Measurements from ENCODE around the gene KRABD2.
A peak's percentile ranks its signal among the peaks of the same experiment; 100 is the strongest.
"Not testable (repeated sequence)": the region's sequence is repeated elsewhere in the genome, so short reads cannot be mapped to it uniquely, and the experiment has no call there.

Gene KRABD2

GRCh38 chr17:8393470-8394231 lies 17.1 kb upstream of the KRABD2 start:
- DNase-seq: no peak
- in situ Hi-C loops (cut with MboI; ENCODE audit: low pct_unique_long_range_greater_than_20kb, low sequenced_read_pairs): no loop called here

- DNase-seq: no peak
- in situ Hi-C loops (cut with MboI; ENCODE audit: low pct_unique_long_range_greater_than_20kb, low sequenced_read_pairs): no loop called here
Observed at GRCh38 chr17:8392674-8393469, 16.4 kb upstream of the KRABD2 start.

- in situ Hi-C loops (cut with MboI; ENCODE audit: low pct_unique_long_range_greater_than_20kb, low sequenced_read_pairs): no loop called here
- DNase-seq: no peak
Observed at GRCh38 chr17:8392274-8392673, 15.8 kb upstream of the KRABD2 start.

DNA sequence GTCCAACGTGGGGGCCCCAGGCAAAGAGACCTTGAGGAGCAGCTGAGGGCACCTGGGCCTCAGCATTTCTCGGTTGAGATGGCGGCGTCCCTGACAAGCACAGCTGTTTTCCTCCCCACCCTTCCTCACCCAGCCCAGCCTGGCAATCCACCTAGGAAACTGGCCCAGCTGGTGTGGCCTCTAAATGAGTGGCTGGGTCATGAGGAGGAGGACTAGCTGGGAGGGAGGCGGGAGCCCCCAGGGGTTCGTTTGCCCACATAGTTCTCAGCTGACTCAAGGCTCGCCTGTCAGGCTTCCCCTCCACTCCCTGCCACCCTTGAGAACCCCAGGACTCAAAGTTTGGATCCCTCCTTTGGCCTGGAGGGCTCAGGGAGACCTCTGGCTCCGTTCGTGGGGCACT lies 15.2 kb upstream of the KRABD2 start:
- in situ Hi-C loops (cut with MboI; ENCODE audit: low pct_unique_long_range_greater_than_20kb, low sequenced_read_pairs): no loop called here
- no peak for DNase-seq

GRCh38 chr17:8387914-8388651 lies 11.6 kb upstream of the KRABD2 start:
- no peak for DNase-seq
- in situ Hi-C loops (cut with MboI; ENCODE audit: low pct_unique_long_range_greater_than_20kb, low sequenced_read_pairs): no loop called here

DNA sequence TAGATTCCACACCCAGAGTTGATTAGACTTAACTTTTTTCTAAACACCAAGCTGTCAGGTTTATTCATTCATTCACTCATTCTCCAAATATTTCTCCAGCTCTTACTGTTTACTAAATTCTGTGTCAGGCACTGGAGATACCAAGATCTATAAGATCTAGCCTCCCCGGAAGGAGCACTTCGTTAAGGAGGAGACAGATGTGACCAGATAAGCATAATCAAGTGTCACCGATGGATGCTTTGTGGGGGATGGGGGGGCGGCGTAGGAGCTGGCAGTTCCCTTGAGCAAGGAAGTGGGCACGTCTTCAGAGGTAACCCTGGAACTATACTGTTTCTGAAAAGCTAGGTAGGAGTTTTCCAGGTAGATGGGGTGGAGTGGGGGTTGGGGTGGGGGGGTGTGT lies 10.3 kb upstream of the KRABD2 start:
- in situ Hi-C loops (cut with MboI; ENCODE audit: low pct_unique_long_range_greater_than_20kb, low sequenced_read_pairs): no loop called here

GRCh38 chr17:8384801-8385378 lies 8.4 kb upstream of the KRABD2 start:
- no peak for DNase-seq
- in situ Hi-C loops (cut with MboI; ENCODE audit: low pct_unique_long_range_greater_than_20kb, low sequenced_read_pairs): no loop called here

More for the DNA sequence above, 10.3 kb upstream of the KRABD2 start:
- peak; percentile 48 for DNase-seq

GRCh38 chr17:8383143-8383822 lies 6.8 kb upstream of the KRABD2 start, which contains the start of gene RPL26:
Gene RPL26, minus strand, starts transcription at chr17:8383193. Its CDS starts 883 bp downstream, at chr17:8382310.
- DNase-seq: peak; percentile 100
- in situ Hi-C loops (cut with MboI; ENCODE audit: low pct_unique_long_range_greater_than_20kb, low sequenced_read_pairs): no loop called here

GRCh38 chr17:8382880-8383142 lies 6.3 kb upstream of the KRABD2 start:
- DNase-seq: no peak
- in situ Hi-C loops (cut with MboI; ENCODE audit: low pct_unique_long_range_greater_than_20kb, low sequenced_read_pairs): no loop called here

GRCh38 chr17:8382052-8382879 lies 5.8 kb upstream of the KRABD2 start:
- in situ Hi-C loops (cut with MboI; ENCODE audit: low pct_unique_long_range_greater_than_20kb, low sequenced_read_pairs): no loop called here
- no peak for DNase-seq

DNA sequence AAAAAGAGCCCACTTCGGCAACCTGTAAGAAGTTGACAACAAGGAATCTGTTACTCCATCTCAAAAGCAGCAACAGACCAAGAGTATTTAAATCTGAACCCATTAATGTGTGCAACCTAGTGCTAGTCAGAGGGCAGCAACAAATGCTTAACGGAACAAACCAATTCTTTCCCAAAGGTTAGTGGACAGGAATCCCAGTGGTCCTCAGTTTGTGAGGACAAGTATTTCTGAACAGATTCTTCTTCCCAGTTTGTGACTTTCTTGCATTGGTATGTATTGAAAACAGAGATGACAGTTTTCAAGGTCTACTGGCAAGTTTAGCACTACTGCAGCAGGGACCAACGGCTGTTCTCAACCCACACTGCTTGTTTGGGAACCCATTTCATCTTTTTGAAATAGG lies 3.5 kb upstream of the KRABD2 start:
- in situ Hi-C loops (cut with MboI; ENCODE audit: low pct_unique_long_range_greater_than_20kb, low sequenced_read_pairs): no loop called here
- DNase-seq: no peak

- DNase-seq; in situ Hi-C loops (cut with MboI; ENCODE audit: low pct_unique_long_range_greater_than_20kb, low sequenced_read_pairs): not testable (repeated sequence)
Observed at GRCh38 chr17:8378117-8378516, 1.6 kb upstream of the KRABD2 start.

DNA sequence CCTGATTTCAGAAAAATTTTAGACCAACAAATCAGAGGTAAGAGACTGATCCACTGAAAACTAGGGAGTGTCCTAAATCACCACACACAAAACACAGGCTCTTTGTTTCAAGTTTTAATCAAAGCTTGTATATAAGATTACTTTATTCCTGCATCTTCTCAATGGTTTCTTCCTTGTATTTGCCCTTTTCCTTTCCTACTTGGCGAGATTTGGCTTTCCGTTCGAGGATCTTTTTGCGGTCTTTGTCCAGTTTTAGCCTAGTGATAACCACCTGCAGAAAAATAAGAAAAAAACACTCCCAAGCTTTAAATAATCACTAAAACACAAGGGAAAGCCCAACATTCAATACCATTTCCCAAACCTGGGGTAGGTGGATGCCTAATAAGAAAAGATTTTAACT lies 918 bp upstream of the KRABD2 start:
- DNase-seq: no peak
- in situ Hi-C loops (cut with MboI; ENCODE audit: low pct_unique_long_range_greater_than_20kb, low sequenced_read_pairs): no loop called here

- no peak for DNase-seq
- in situ Hi-C loops (cut with MboI; ENCODE audit: low pct_unique_long_range_greater_than_20kb, low sequenced_read_pairs): no loop called here
Observed at GRCh38 chr17:8375738-8376259, 705 bp downstream of the KRABD2 start.

GRCh38 chr17:8373856-8374255 lies 2.6 kb downstream of the KRABD2 start:
- in situ Hi-C loops (cut with MboI; ENCODE audit: low pct_unique_long_range_greater_than_20kb, low sequenced_read_pairs); DNase-seq: not testable (repeated sequence)

- DNase-seq: no peak
- in situ Hi-C loops (cut with MboI; ENCODE audit: low pct_unique_long_range_greater_than_20kb, low sequenced_read_pairs): no loop called here
Observed at GRCh38 chr17:8372422-8372821, 4.1 kb downstream of the KRABD2 start.

GRCh38 chr17:8371786-8372185 lies 4.7 kb downstream of the KRABD2 start:
- no peak for DNase-seq
- in situ Hi-C loops (cut with MboI; ENCODE audit: low pct_unique_long_range_greater_than_20kb, low sequenced_read_pairs): no loop called here

DNA sequence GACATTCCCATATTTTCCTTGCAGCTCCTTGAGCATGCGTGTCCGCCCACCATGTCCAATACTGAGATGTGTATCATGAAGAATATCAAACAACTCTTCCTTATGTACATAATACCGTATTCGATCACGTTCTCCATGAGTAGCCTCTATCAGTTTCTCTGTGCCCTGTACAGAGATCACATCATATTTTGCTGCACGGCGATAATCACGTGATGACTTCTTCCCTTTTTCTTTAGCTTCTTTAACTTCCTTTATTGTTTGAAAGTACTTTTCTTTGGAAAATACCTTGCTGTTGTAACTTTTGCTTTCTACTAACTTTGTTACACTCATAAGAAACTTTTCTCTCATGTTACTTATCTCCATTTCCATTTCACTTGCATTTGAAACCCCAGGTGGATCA lies 6.6 kb downstream of the KRABD2 start:
- in situ Hi-C loops (cut with MboI; ENCODE audit: low pct_unique_long_range_greater_than_20kb, low sequenced_read_pairs): no loop called here
- peak; percentile 47 for DNase-seq
